ENCODE results near the gene SELENOT.

The SELENOT gene

DNA sequence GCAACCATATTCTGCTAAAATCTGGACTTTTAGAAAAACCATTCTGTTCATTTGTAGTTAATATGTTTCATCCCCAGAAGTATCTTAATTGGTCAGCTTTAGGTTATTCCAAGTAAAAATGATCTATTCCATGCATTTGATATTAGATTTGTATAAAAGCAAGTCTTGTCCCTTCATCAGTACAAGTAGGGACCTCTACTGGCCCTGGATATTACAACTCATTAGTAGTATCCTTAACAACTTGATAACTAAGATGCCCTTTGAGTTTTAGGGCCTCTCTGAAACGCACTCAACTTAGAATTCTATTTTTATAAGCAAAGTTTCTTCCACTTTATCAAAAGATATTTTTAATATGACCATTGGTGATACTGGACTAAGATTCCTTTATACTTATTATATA, 25.3 kb upstream of the SELENOT start:
- H3K27ac ChIP-seq, result no peak overlapping the region
- TF ChIP-seq CTCF (IDR thresholded peaks at IDR 0.05), result no peak
- no peak for DNase-seq (ENCODE audit: low spot score)
- H3K4me3 ChIP-seq, result no peak overlapping the region

- Histone ChIP-seq H3K4me3 (no peak overlapping the region), H3K27ac (no peak overlapping the region)
- TF ChIP-seq CTCF (IDR thresholded peaks at IDR 0.05), result no peak
- DNase-seq (ENCODE audit: low spot score), result no peak
Observed at GRCh38 chr3:150581174-150581573, 21.9 kb upstream of the SELENOT start.

DNA sequence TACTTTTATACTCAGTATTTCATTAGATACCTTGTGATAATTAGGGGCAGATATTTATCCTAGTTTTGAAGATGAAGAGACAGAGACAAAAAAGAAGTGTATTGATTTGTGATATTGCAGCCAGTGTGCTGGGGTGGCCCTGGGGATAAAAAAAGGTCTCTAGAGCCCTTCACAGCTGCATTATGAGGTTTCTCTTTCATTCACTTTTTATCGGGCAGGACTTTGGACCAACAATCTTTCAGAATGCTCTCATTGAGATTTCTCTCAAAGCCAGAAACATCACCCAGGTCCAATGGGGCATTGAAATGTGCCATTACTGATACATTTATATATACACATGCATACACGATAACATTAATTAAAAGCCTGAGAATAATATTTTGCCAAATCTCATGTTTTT, 20.5 kb upstream of the SELENOT start:
- no peak for TF ChIP-seq CTCF (IDR thresholded peaks at IDR 0.05)
- H3K4me3 ChIP-seq, result no peak overlapping the region
- no peak for DNase-seq (ENCODE audit: low spot score)
- H3K27ac ChIP-seq, result no peak overlapping the region

DNA sequence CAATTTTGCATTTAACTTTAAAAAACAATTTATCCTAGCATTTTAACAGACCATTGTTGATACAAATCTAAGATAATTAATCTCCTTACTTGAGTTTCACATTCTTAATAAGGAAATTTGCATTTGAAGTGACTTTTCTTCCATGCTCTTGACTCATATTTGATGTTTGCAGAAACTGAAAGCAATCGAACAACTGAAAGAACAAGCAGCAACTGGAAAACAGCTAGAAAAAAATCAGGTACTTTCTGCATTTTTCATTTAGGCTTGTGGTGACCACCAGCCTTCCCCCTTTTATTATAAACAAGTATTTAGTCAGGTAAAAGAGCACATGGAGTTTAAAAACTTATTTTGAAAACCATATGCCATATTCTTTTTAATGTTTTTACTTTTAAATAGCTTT, 20.1 kb upstream of the SELENOT start:
- no peak overlapping the region for H3K4me3 ChIP-seq
- no peak for TF ChIP-seq CTCF (IDR thresholded peaks at IDR 0.05)
- no peak for DNase-seq (ENCODE audit: low spot score)
- no peak overlapping the region for H3K27ac ChIP-seq

DNA sequence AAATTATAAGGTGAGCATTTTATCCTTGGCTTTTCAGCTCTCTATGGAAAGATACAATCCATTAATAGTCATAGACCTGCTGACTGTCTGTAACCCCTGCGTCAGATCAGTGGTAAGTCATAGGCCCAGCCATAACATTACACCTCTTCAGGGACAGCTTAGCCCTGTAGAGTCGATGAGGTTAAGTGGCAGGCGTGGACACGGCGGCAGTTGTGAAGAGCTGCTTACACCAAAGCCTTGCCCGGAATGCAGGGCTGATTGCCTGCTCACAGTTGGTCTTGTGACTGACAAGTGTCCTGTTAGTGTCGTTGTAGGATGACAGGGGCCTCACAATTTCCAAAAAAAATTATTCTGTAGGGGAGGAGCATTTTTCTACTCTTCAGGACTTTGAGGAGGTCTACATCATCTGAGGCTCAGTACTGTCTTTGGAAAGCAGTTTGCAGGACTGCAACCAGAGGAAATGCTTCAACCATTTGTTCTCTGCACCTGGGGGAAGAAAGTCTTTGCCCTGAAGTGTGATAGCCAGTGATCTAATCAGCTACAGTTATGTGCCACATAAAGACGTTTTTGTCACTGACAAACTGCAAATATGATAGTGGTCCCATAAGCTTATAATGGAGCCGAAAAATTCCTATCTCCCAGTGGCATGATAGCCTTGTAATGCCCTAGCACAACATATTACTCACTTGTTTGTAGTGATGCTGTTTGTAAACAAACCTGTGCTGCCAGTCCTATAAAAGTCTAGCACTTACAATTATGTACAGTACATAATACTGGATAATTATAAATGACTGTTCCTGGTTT, 14.9 kb upstream of the SELENOT start:
- no peak for DNase-seq (ENCODE audit: low spot score)
- H3K4me3 ChIP-seq, result no peak overlapping the region
- H3K27ac ChIP-seq, result no peak overlapping the region

GRCh38 chr3:150589759-150590158, 13.4 kb upstream of the SELENOT start:
- no peak for TF ChIP-seq CTCF (IDR thresholded peaks at IDR 0.05)
- no peak for DNase-seq (ENCODE audit: low spot score)
- Histone ChIP-seq H3K27ac (no peak overlapping the region), H3K4me3 (no peak overlapping the region)

More for the DNA sequence above, 14.9 kb upstream of the SELENOT start:
- TF ChIP-seq CTCF (IDR thresholded peaks at IDR 0.05), result no peak

DNA sequence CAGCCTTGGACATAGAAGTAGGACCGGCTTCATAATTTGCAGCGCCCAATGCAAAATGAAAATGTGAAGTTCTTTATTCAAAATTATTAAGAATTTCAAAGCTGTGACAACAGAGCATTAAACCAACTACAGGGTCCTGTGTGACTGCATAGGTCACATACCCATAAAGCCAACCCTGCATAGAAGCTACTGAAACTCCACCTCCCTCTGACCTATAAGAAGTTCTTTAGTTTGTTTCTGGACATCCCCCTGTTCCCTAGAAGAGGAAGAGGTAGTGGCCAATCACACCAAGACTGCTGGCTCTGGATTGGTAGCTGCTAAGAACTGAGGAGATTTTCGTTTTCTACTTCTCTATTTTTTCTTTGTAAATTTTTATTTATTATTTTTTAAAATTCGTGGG, 9.0 kb upstream of the SELENOT start:
- no peak overlapping the region for H3K27ac ChIP-seq
- no peak for DNase-seq (ENCODE audit: low spot score)
- TF ChIP-seq CTCF (IDR thresholded peaks at IDR 0.05), result no peak
- H3K4me3 ChIP-seq, result no peak overlapping the region

All from coronary artery (tissue), 2 donors.